ENCODE results near the gene RAP1GAP2.
A peak's percentile ranks its signal among the peaks of the same experiment; 100 is the strongest.
"Not testable (repeated sequence)": the region's sequence is repeated elsewhere in the genome, so short reads cannot be mapped to it uniquely, and the experiment has no call there.

Gene RAP1GAP2

DNA sequence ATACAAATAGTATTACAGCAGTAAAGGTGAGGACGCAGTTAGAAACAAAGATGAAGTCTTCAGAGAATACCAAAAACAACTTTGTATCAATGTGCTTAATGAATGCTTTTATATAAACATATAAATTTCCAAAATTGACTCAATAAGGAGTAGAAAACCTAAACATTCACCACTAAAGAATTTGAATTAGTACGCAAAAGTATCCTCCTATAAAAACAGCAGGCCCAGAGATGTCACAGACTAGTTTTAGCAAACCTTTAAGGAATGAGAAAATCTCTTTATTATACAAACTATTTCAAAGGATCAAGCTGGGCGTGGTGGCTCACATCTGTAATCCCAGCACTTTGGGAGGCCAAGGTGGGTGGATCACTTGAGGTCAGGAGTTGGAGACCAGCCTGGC is 180.9 kb downstream of the RAP1GAP2 start:
- FAIRE-seq: no peak
- no peak for TF ChIP-seq POLR2A (IDR thresholded peaks at IDR 0.05; ENCODE audit: low read depth, low read length)

DNA sequence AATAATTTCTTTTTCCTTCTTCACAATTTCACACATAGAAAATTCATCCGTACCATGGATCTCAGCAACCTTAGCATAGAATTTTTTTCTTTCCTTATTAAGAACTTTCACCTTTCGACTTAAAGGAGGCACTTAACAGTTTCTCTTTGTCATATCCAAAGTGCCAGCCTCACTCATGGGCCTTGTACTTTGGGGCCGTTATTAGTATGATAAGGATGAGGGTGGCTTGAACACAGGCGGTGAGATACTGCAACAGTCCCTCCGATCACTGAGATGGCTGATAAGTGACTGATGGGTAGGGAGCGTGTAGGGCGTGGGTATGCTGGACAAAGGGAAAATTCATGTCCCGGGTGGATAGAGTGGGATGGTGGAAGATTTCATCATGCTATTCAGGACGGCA is 181.9 kb downstream of the RAP1GAP2 start:
- no peak for TF ChIP-seq POLR2A (IDR thresholded peaks at IDR 0.05; ENCODE audit: low read depth, low read length)
- DNase-seq (ENCODE audit: insufficient read length, low spot score): no peak
- no peak for FAIRE-seq

More for the DNA sequence above, 180.9 kb downstream of the RAP1GAP2 start:
- no peak for DNase-seq (ENCODE audit: insufficient read length, low spot score)

GRCh38 chr17:2978991-2979390 is 182.8 kb downstream of the RAP1GAP2 start:
- FAIRE-seq (no peak), DNase-seq (ENCODE audit: insufficient read length, low spot score) (no peak)
- TF ChIP-seq POLR2A (IDR thresholded peaks at IDR 0.05; ENCODE audit: low read depth, low read length): no peak

DNA sequence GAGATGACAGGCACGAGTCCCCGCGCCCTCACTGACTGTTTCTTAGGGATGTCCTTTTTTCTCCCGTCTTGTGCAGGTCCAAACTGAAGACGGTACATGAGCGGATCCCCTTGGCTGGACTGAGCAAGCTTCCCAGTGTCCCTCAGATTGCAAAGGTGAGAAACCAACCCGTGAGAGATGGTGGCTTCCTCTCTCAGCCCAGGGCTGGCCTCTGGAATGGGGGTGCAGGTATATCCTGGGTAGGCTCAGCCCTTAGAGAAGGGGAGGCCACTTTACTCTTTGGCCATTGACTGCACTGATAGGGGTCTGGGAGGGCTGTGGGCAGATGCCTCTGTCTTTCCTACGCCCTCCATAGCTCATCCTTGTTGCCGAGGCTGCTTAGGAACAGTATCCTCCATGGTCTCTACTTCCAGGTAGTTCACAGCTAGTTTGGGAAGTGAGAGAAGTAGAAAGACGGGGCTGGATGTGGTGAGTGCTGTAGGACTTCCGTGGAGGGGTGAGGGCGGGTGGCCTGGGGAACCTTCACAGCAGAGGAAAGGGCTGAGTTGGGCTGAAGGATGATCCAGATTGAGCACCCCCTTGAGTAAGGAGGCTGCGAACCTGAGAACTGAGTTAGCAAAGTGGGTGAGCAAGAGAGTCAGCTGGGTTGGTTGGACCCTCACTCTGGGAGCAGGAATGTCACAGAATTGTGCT is 184.1 kb downstream of the RAP1GAP2 start:
- DNase-seq (ENCODE audit: insufficient read length, low spot score) (no peak), FAIRE-seq (no peak)
- no peak for TF ChIP-seq POLR2A (IDR thresholded peaks at IDR 0.05; ENCODE audit: low read depth, low read length)

DNA sequence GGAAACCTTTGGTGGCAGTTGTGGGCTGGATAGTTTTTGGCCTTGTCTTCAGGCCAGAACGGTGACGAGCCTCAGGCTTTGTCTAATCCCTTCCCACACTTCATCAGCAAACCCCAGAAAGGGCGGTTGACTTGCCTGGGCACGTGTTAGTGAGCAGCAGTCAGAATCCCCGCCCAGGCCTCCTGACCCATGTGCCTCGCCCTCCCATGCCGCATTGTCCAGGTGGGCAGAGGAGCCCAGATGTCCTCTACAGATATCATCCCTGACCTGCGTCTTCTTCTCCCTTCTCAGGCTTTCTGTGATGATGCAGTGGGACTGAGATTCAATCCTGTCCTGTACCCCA is 184.6 kb downstream of the RAP1GAP2 start:
- FAIRE-seq (no peak), DNase-seq (ENCODE audit: insufficient read length, low spot score) (no peak)
- TF ChIP-seq POLR2A (IDR thresholded peaks at IDR 0.05; ENCODE audit: low read depth, low read length): no peak

DNA sequence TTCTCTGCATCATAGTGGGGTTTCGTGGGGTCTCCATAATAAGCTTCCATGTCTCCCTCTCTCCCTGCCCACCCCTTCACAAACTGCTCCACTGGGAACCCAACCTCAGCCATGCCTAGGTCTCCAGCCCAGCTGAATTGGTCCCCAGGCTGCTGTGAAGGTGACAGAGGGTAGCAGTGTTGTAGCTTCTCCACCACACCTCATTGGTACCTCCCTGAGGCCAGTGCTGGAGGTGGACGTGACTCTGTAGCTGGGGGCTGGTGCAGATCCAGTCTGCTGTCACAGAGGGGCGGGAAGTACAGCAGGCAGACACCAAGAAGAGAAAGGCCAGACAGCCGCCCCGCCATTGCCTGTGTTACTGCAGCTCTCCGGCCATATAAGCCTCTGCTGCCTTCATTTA is 185.1 kb downstream of the RAP1GAP2 start:
- TF ChIP-seq POLR2A (IDR thresholded peaks at IDR 0.05; ENCODE audit: low read depth, low read length): no peak
- FAIRE-seq: no peak

DNA sequence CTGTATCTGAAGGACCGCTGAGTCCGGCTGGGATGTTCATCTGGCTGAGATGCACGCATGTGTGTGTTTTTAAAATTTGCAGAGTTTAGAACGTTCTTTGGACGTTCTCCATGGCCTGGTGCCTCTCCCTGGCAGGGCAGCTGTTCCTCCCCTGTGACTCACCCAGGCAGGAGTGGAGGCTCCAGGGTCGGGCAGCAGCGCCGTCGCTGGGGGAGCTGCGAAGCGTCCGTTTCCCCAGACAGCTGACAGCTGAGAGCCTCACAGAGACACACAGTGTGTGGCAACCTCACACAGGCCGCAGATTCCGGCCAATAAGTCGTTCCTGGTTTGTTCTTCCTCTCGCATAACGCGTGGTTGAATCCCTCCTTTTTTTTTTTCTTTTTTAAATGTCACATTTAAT is 186.6 kb downstream of the RAP1GAP2 start:
- TF ChIP-seq POLR2A (IDR thresholded peaks at IDR 0.05; ENCODE audit: low read depth, low read length): no peak
- no peak for FAIRE-seq

More for the DNA sequence above, 185.1 kb downstream of the RAP1GAP2 start:
- no peak for DNase-seq (ENCODE audit: insufficient read length, low spot score)

DNA sequence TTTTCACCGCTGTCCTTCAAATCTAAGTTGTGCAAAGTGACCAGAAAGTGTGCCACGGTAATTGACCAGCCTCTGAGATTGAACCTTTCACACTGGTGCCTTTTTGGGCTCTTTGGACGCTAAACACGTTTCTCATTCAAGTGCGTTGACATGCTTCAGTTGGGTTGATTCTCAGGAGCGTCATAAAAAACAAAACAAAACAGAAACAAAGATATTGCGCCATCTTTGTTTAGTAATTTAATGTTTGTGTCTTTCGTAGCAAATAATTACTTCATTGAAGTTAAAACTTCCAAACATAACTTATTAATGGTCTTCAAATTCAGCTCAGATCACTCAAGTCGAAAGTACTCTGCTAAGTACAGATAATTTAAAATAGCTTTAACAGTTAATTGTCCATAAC is 187.0 kb downstream of the RAP1GAP2 start:
- DNase-seq (ENCODE audit: insufficient read length, low spot score) (no peak), FAIRE-seq (no peak)
- no peak for TF ChIP-seq POLR2A (IDR thresholded peaks at IDR 0.05; ENCODE audit: low read depth, low read length)

More for the DNA sequence above, 186.6 kb downstream of the RAP1GAP2 start:
- peak; percentile 84 for DNase-seq (ENCODE audit: insufficient read length, low spot score)

DNA sequence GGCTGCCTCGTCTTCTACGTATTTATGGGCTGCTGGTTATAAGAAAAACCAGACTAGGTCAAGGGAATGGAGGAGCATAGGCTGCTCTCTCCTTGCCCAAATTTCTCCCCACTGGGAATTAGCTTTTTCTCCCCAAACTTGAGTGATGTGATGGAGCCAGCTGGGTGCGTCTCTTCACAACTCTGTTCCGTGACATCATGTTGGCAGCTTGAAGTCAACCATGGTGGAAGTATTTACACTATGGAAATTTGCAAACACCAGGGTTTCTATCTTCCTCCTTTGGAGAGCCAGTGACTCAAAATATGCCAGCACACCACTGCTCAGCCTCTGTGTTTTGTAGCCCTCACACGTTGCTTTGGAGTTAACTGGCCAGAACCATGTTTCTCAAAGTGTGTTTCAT is 189.1 kb downstream of the RAP1GAP2 start:
- no peak for TF ChIP-seq POLR2A (IDR thresholded peaks at IDR 0.05; ENCODE audit: low read depth, low read length)
- FAIRE-seq (no peak), DNase-seq (ENCODE audit: insufficient read length, low spot score) (no peak)

GRCh38 chr17:2986925-2987324 is 190.7 kb downstream of the RAP1GAP2 start:
- no peak for FAIRE-seq
- no peak for TF ChIP-seq POLR2A (IDR thresholded peaks at IDR 0.05; ENCODE audit: low read depth, low read length)
- DNase-seq (ENCODE audit: insufficient read length, low spot score): no peak

DNA sequence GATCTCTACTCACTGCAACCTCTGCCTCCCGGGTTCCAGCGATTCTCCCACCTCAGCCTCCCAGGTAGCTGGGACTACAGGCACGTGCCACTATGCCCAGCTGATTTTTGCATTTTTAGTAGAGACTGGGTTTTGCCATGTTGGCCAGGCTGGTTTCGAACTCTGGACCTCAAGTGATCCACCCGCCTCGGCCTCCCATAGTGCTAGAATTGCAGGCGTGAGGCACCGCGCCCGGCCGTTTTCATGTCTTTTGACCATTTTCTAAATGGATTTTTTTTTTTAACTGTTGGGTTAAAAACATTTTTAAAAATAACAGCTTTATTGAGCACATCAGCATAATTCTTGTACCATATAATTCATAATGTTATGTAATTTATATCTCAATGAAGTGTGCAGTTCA is 193.2 kb downstream of the RAP1GAP2 start:
- DNase-seq (ENCODE audit: insufficient read length, low spot score); FAIRE-seq: not testable (repeated sequence)

DNA sequence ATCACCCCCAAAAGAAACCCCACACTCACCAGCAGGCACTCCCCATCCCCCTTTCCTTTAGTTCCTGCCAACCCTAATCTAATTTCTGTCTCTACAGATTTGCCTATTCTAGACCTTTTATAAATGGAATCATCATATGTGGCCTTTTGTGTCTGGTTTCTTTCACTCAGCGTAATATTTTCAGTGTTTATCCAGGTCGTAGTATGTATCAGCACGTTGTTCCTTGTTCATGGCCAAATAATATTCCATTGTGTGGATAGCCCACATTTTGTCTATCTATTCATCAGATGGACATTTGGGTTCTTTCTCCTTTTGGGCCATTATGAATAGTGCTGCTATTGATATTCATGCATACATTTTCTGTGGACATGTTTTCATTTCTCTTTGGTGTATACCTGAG is 193.6 kb downstream of the RAP1GAP2 start:
- FAIRE-seq: no peak
- DNase-seq (ENCODE audit: insufficient read length, low spot score): no peak
- TF ChIP-seq POLR2A (IDR thresholded peaks at IDR 0.05; ENCODE audit: low read depth, low read length): no peak

DNA sequence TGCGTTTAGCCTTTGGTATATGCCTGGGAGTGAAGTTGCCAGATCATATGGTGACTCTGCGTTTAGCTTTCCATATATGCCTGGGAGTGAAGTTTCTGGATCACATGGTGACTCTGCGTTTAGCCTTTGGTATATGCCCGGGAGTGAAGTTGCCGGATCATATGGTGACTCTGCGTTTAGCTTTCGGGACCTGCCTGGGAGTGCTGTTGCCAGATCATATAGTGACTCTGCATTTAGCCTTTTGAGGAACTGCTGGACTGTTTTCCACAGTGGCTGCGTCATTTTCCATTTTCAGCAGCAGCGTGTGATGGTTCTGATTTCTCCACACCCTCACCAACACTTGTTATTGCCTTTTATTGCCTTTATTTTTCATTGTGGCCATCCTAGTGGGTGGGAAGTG is 194.2 kb downstream of the RAP1GAP2 start:
- FAIRE-seq (no peak), DNase-seq (ENCODE audit: insufficient read length, low spot score) (no peak)
- no peak for TF ChIP-seq POLR2A (IDR thresholded peaks at IDR 0.05; ENCODE audit: low read depth, low read length)

DNA sequence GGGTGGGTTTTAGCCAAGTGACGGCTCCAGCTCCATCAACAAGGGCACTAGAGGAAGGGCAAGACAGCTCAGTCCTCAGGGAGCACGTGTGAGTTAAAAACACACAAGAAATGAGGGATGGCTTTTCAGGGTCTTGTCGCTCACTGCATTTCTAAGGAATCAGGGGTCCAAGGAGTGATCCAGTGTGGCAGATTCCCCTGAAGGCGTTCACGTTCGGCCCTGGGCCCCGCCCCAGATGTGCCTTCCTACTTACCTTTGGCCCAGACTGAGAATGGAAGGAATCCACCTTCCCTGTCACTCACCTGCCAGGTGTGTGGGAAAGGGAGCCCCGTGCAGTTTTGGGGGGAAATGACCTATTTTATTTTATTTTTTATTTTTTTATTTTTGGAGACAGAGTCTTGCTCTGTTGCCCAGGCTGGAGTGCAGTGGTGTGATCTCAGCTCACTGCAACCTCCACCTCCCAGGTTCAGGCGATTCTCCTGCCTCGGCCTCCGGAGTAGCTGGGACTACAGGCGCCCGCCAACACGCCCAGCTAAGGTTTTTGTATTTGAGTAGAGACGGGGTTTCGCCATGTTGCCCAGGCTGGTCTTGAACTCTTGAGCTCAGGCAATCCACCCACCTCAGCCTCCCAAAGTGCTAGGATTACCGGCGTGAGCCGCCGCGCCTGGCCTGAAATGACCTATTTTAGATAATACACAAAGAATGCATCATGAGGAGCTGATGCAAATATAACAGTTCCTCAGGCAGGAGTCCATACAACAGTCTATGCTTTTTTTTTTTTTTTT is 195.3 kb downstream of the RAP1GAP2 start:
- not testable (repeated sequence) for FAIRE-seq; DNase-seq (ENCODE audit: insufficient read length, low spot score)

- no peak for TF ChIP-seq POLR2A (IDR thresholded peaks at IDR 0.05; ENCODE audit: low read depth, low read length)
- DNase-seq (ENCODE audit: insufficient read length, low spot score) (no peak), FAIRE-seq (no peak)
Observed at GRCh38 chr17:2994441-2994840, 198.2 kb downstream of the RAP1GAP2 start.
